Kidney (tissue), 14 donors: Measurements from ENCODE around the gene ALDH1A2. TPM values are rescaled to one million over a fixed set of nuclear protein-coding genes. Genes with fewer than 3 reads are reported as not detected.

Source experiments
- DNase-seq, 5 donors: peaks; one replicate each; pipeline ENCODE4 v3.0.0-alpha.2; 2013 to 2020
- FAIRE-seq: peaks from 2 replicates; lab custom pipeline; 2012; peaks lifted over from hg19 to GRCh38; lab: Jason Lieb, UNC
- H3K27ac ChIP-seq, 2 donors: one replicate each; pipeline ENCODE4 v1.7.0; 2013; ENCODE audit warnings: low read depth in 2 of 2, low read length in 2 of 2, inconsistent platforms in 1 of 2
- H3K27me3 ChIP-seq: one replicate; pipeline ENCODE4 v1.7.1; 2013; ENCODE audit warnings: low read length, inconsistent platforms; ENCODE audit not compliant: control insufficient read depth, insufficient read depth
- H3K36me3 ChIP-seq, 3 donors: one replicate each; pipeline versions ENCODE4 v1.7.0 to v1.7.1; 2013; ENCODE audit warnings: low read length in 3 of 3, control low read depth in 1 of 3, inconsistent platforms in 1 of 3; ENCODE audit not compliant: insufficient read depth in 3 of 3, control insufficient read depth in 2 of 3
- H3K4me1 ChIP-seq, 3 donors: one replicate each; pipeline versions ENCODE4 v1.7.0 to v1.7.1; 2013; ENCODE audit warnings: low read length in 3 of 3, inconsistent platforms in 1 of 3, low read depth in 1 of 3; ENCODE audit not compliant: control insufficient read depth in 2 of 3, insufficient read depth in 2 of 3
- H3K4me3 ChIP-seq, 3 donors: one replicate each; pipeline versions ENCODE4 v1.7.0 to v1.8.1; 2013; ENCODE audit warnings: low read length in 3 of 3, control low read depth in 1 of 3, inconsistent platforms in 1 of 3
- H3K9ac ChIP-seq, 3 donors: one replicate each; pipeline versions ENCODE4 v1.7.0 to v1.7.1; 2013; ENCODE audit warnings: low read length in 3 of 3, control low read depth in 1 of 3, inconsistent platforms in 1 of 3
- H3K9me3 ChIP-seq, 3 donors: one replicate each; pipeline versions ENCODE4 v1.7.0 to v1.7.1; 2013; ENCODE audit warnings: low read length in 3 of 3, control low read depth in 1 of 3, inconsistent platforms in 1 of 3; ENCODE audit not compliant: control insufficient read depth in 2 of 3, insufficient read depth in 1 of 3
- intact Hi-C: fragments of 100-400 bp; cut with DNase I; formaldehyde crosslinking; loops from one replicate; pipeline ENCODE4 v1.11.1; 2022
- polyA plus RNA-seq: library from polyadenylated mRNA; stranded (reverse); fragments of 350-450 nt; fragmentation: Illumina TruSeq; extraction: RNeasy Lipid Tissue Mini Kit (QIAGEN cat#74804); gene quantifications from one replicate; pipeline ENCODE4 v1.2.3, GENCODE V29; 2014; ENCODE audit warnings: low read depth, low replicate concordance; ENCODE audit not compliant: insufficient read depth
- total RNA-seq: library from RNA; stranded (reverse); fragmentation: NEBNext Ultra II Directional; extraction: Animal tissue kit (Norgen Biotek cat#: 25700); gene quantifications from one replicate; pipeline ENCODE4 v1.2.1, GENCODE V29; 2021
- TF ChIP-seq, protein P1 (sequence below): IDR thresholded peaks from 3 replicates; pipeline ENCODE4 v1.5.1; 2012; ENCODE audit warnings: mild to moderate bottlenecking, moderate library complexity, borderline replicate concordance; ENCODE audit not compliant: insufficient read depth; ENCODE audit errors: extremely low read depth
- donor health status: control.
- donor health status: control.
- donor health status: control.
- donor health status: control.
- donor health status: control.
- donor health status: DM: yes; HTN: yes; CAD: no.
- donor health status: Normal renal cell carcinoma (clear cell type).

The ALDH1A2 gene
- total and polyA plus RNA-seq, 2 donors from 2014 or later, result 24.4 to 113 TPM

DNA sequence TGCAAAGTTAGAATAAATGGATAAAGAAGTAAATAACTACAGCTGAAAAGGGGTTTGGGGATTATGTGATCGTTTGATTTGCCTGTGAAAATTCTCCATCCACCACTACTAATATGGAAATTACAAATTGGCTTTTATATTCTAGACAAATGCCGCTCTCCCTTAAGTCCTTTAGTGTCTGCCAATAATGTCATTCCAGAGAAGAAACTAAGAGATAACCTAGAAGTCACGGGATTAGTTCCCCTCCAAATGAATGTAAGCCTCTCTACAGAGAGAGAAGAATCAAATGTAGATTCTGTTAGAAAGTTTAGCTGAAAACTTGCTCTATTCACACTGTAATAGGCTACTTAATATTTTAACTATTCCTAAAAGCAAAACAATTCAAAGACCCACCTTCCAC lies 92.0 kb downstream of the ALDH1A2 start:
- intact Hi-C loops, result no loop called here

DNA sequence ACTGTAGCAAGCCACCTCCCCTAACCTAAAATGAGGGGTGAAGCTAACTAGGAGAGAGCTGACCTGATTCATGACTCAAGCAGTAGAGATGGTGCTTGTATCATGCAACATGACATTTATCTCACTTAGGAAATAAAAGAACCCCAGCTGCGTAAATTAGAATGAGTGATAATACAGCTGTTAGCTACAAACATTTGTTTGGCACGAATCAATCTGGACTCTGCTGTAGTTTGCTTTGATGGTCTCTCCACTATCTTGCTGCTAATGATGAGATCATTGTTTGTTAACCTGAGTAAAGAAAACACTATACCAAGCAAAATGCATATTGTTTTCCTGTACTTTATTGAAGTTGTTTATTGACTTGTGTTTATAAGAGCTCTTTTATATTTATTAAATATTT lies 92.6 kb downstream of the ALDH1A2 start:
- H3K9me3 ChIP-seq, result no peaks in the 10 kb centered on the region
- H3K9ac ChIP-seq, result no peak overlapping the region
- no peaks in the 10 kb centered on the region for H3K4me1 ChIP-seq
- H3K4me3 ChIP-seq, result no peak overlapping the region
- FAIRE-seq (no peak), DNase-seq (no peak)
- H3K27ac ChIP-seq, result no peak overlapping the region
- no peaks in the 10 kb centered on the region for H3K27me3 ChIP-seq
- TF ChIP-seq, protein P1, sequence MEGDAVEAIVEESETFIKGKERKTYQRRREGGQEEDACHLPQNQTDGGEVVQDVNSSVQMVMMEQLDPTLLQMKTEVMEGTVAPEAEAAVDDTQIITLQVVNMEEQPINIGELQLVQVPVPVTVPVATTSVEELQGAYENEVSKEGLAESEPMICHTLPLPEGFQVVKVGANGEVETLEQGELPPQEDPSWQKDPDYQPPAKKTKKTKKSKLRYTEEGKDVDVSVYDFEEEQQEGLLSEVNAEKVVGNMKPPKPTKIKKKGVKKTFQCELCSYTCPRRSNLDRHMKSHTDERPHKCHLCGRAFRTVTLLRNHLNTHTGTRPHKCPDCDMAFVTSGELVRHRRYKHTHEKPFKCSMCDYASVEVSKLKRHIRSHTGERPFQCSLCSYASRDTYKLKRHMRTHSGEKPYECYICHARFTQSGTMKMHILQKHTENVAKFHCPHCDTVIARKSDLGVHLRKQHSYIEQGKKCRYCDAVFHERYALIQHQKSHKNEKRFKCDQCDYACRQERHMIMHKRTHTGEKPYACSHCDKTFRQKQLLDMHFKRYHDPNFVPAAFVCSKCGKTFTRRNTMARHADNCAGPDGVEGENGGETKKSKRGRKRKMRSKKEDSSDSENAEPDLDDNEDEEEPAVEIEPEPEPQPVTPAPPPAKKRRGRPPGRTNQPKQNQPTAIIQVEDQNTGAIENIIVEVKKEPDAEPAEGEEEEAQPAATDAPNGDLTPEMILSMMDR, result no peak
- intact Hi-C loops, result no loop called here
- H3K36me3 ChIP-seq, result no peaks in the 10 kb centered on the region

More for the DNA sequence above, 92.0 kb downstream of the ALDH1A2 start:
- DNase-seq (no peak), FAIRE-seq (no peak)
- H3K9me3 ChIP-seq, result no peaks in the 10 kb centered on the region
- H3K36me3 ChIP-seq, result no peaks in the 10 kb centered on the region
- no peaks in the 10 kb centered on the region for H3K27me3 ChIP-seq
- no peak overlapping the region for H3K4me3 ChIP-seq
- TF ChIP-seq, protein P1, result no peak
- H3K4me1 ChIP-seq, result no peaks in the 10 kb centered on the region
- no peak overlapping the region for H3K27ac ChIP-seq
- H3K9ac ChIP-seq, result no peak overlapping the region

DNA sequence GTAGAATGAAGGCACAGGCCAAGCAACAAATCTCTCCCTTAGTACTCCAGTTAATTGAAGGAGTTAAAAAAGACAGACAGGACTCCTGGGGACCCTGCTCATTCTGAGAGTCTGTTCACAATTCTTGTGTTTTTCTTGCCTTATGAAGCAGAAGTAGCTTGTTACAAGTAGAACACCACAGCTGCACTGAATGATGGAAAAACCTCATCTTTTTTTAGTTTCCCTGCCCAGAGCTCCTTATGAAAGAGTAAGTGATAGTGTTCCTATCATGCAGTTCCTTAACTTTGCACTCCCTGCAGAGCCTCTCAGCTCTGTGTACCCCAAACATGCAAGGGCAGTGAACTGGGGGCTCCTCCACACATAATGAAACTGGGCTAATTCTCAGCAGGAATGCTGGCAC lies 95.5 kb downstream of the ALDH1A2 start:
- Histone ChIP-seq H3K36me3 (peaks cover 0 to 3% (median 0%) of the 10 kb centered on the region in 3 donors), H3K9me3 (no peaks in the 10 kb centered on the region), H3K27ac (no peak overlapping the region), H3K27me3 (no peaks in the 10 kb centered on the region), H3K9ac (no peak overlapping the region), H3K4me3 (no peak overlapping the region), H3K4me1 (no peaks in the 10 kb centered on the region)
- TF ChIP-seq, protein P1, result no peak
- intact Hi-C loops, result no loop called here
- no peak for FAIRE-seq
- no peak for DNase-seq

DNA sequence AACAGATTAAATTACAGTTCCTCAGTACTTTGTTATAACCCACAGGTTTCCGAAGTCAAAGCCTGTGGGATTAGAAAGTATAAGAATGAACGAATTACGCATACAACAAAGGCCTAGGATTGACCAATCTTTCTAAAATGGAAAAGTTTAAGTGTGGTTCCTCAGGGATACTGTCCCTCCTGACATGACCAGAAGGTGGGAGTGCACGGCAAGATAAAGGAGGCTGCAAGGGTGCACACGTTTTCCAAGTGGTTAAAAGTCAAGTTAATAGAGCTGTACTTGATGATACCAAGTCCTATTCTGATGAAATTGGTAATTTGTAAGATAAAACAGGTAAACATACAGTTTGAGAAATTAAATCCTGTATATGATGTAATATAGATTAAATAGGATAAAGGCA lies 96.2 kb downstream of the ALDH1A2 start:
- FAIRE-seq, result no peak
- H3K4me1 ChIP-seq, result no peaks in the 10 kb centered on the region
- no peak overlapping the region for H3K27ac ChIP-seq

More for the DNA sequence above, 96.2 kb downstream of the ALDH1A2 start:
- peak in 1 of 5 donors; percentile 43 for DNase-seq
- Histone ChIP-seq H3K9ac (no peak overlapping the region), H3K27me3 (no peaks in the 10 kb centered on the region), H3K4me3 (no peak overlapping the region), H3K36me3 (peaks cover 0 to 3% (median 0%) of the 10 kb centered on the region in 3 donors), H3K9me3 (no peaks in the 10 kb centered on the region)
- intact Hi-C loops, result no loop called here
- TF ChIP-seq, protein P1, result no peak
